Glomerular visceral epithelial cell (primary cell): ENCODE measurements around the gene DSC3.
"Not testable (repeated sequence)": the region's sequence is repeated elsewhere in the genome, so short reads cannot be mapped to it uniquely, and the experiment has no call there.

Source experiments
- DNase-seq: peaks from one replicate; pipeline ENCODE4 v3.0.0-alpha.2; 2016; ENCODE audit errors: extremely low spot score

The DSC3 gene

GRCh38 chr18:31041271-31042083, 1.1 kb downstream of the DSC3 start:
- peak; percentile 54 for DNase-seq

GRCh38 chr18:31040686-31041270, 1.8 kb downstream of the DSC3 start:
- DNase-seq = peak; percentile 52

- DNase-seq = peak; percentile 66
Measured at GRCh38 chr18:31039426-31039825, 3.1 kb downstream of the DSC3 start.

- DNase-seq = peak; percentile 36
Measured at GRCh38 chr18:31037686-31038085, 4.9 kb downstream of the DSC3 start.

GRCh38 chr18:31034541-31034940, 8.0 kb downstream of the DSC3 start:
- DNase-seq = no peak

- DNase-seq = no peak
Measured at GRCh38 chr18:31030574-31031278, 11.8 kb downstream of the DSC3 start.

GRCh38 chr18:31015715-31016434, 26.7 kb downstream of the DSC3 start:
- no peak for DNase-seq

- peak; percentile 86 for DNase-seq
Measured at GRCh38 chr18:31011455-31011854, 31.1 kb downstream of the DSC3 start.

GRCh38 chr18:31010601-31011000, 31.9 kb downstream of the DSC3 start:
- DNase-seq = peak; percentile 52

- DNase-seq = no peak
Measured at GRCh38 chr18:30999887-31000628, 42.5 kb downstream of the DSC3 start.

- DNase-seq = no peak
Measured at GRCh38 chr18:30999186-30999585, 43.4 kb downstream of the DSC3 start.

- DNase-seq = no peak
Measured at GRCh38 chr18:30997223-30997622, 45.3 kb downstream of the DSC3 start.

- no peak for DNase-seq
Measured at GRCh38 chr18:30992231-30992630, 50.3 kb downstream of the DSC3 start.

GRCh38 chr18:30991397-30991796, 51.1 kb downstream of the DSC3 start:
- no peak for DNase-seq

GRCh38 chr18:30989141-30989540, 53.4 kb downstream of the DSC3 start:
- DNase-seq = no peak

GRCh38 chr18:30988440-30988839, 54.1 kb downstream of the DSC3 start:
- DNase-seq = no peak

- peak; percentile 22 for DNase-seq
Measured at GRCh38 chr18:30987467-30988241, 54.9 kb downstream of the DSC3 start.

- DNase-seq = no peak
Measured at GRCh38 chr18:30985753-30986152, 56.8 kb downstream of the DSC3 start.

- no peak for DNase-seq
Measured at GRCh38 chr18:30982285-30982992, 60.1 kb downstream of the DSC3 start.

GRCh38 chr18:30978091-30978490, 64.5 kb downstream of the DSC3 start:
- DNase-seq = not testable (repeated sequence)
